K562 (cell line): ENCODE results near the gene RFWD3. TPM values are rescaled to one million over a fixed set of nuclear protein-coding genes. Genes with fewer than 3 reads are reported as not detected.
A peak's percentile ranks its signal among the peaks of the same experiment; 100 is the strongest.

Source experiments
- BRF2 ChIP-seq: IDR thresholded peaks from 3 replicates; pipeline ENCODE4 v1.6.1; 2011; ENCODE audit warnings: borderline replicate concordance, mild to moderate bottlenecking; ENCODE audit not compliant: insufficient read length, insufficient read depth
- CBX2 ChIP-seq: fragments of 200-600 bp; sonication (generic); IDR thresholded peaks from one replicate; pipeline ENCODE4 v1.6.1; 2012; ENCODE audit warnings: mild to moderate bottlenecking, low read length, inconsistent platforms; ENCODE audit not compliant: insufficient read depth, poor library complexity, severe bottlenecking
- CREB1 ChIP-seq, 2 experiments: sonication (generic) in 1 of 2; formaldehyde crosslinking in 1 of 2; IDR thresholded peaks; 2 replicates each; pipeline versions ENCODE4 v1.6.1 to v1.8.0; 2012 to 2022; ENCODE audit warnings: inconsistent platforms in 1 of 2, mild to moderate bottlenecking in 1 of 2, missing genetic modification reagents in 1 of 2, moderate library complexity in 1 of 2
- HES1 ChIP-seq: fragments of 450-650 bp; IDR thresholded peaks from 2 replicates; pipeline ENCODE4 v1.6.1; 2016; ENCODE audit warnings: low read depth, mild to moderate bottlenecking, moderate library complexity
- HOXB6 ChIP-seq: fragments of 250-450 bp; sonication (Bioruptor Pico); IDR thresholded peaks from 2 replicates; pipeline ENCODE4 v1.5.1; 2022; ENCODE audit warnings: mild to moderate bottlenecking, borderline replicate concordance
- MCM7 ChIP-seq, 2 experiments: fragments of 450-650 bp; IDR thresholded peaks; 2 replicates each; pipeline ENCODE4 v1.6.1; 2016 to 2018
- MLX ChIP-seq, 2 experiments: fragments of 450-650 bp in 1 of 2; sonication (generic) in 1 of 2; formaldehyde crosslinking; conservative IDR thresholded peaks; 2 replicates each; pipeline versions ENCODE4 v1.4.0 to v1.8.1; 2020 to 2022; ENCODE audit warnings: mild to moderate bottlenecking in 1 of 2, missing genetic modification reagents in 1 of 2
- NFIC ChIP-seq: fragments of 450-650 bp; IDR thresholded peaks from 2 replicates; pipeline ENCODE4 v1.6.1; 2017; ENCODE audit warnings: mild to moderate bottlenecking, inconsistent platforms
- NKRF ChIP-seq: fragments of 450-650 bp; IDR thresholded peaks from 2 replicates; pipeline ENCODE4 v1.6.1; 2016; ENCODE audit warnings: borderline replicate concordance
- OTX1 ChIP-seq: fragments of 450-650 bp; formaldehyde crosslinking; IDR thresholded peaks from 2 replicates; pipeline ENCODE4 v1.4.0; 2022; ENCODE audit warnings: mild to moderate bottlenecking
- PATZ1 ChIP-seq: fragments of 250-450 bp; sonication (Bioruptor Pico); IDR thresholded peaks from 2 replicates; pipeline ENCODE4 v1.5.0; 2020; ENCODE audit warnings: mild to moderate bottlenecking, borderline replicate concordance
- PBX2 ChIP-seq, 2 experiments: IDR thresholded peaks in 1 of 2; conservative IDR thresholded peaks in 1 of 2; 2 replicates each; pipeline ENCODE4 v1.6.1; 2016; ENCODE audit warnings: low read depth in 2 of 2, mild to moderate bottlenecking in 1 of 2, missing compliant biosample characterization in 1 of 2, missing genetic modification characterization in 1 of 2, moderate library complexity in 1 of 2
- SMARCB1 ChIP-seq: IDR thresholded peaks from 2 replicates; pipeline ENCODE4 v1.6.1; 2011; ENCODE audit warnings: improper control_type of control experiment, low read depth; ENCODE audit not compliant: insufficient read length
- SOX6 ChIP-seq: fragments of 450-650 bp; IDR thresholded peaks from 2 replicates; pipeline ENCODE4 v1.6.1; 2014; ENCODE audit warnings: mild to moderate bottlenecking
- THRA ChIP-seq: fragments of 450-650 bp; IDR thresholded peaks from 2 replicates; pipeline ENCODE4 v1.6.1; 2017; ENCODE audit warnings: mild to moderate bottlenecking, moderate library complexity
- polyA plus RNA-seq, 8 experiments: library from polyadenylated mRNA; depleted of rRNA in 4 of 8; stranded (reverse) in 5 of 8; unstranded in 3 of 8; fragments of >200 nt; fragmentation: Nextera tagmentation in 2 of 8; fragmentation: Illumina TruSeq in 1 of 8; extraction: Ambion mirVana in 2 of 8; extraction: Trizol in 1 of 8; gene quantifications; 2 replicates each; pipeline versions ENCODE4 v1.2.1 to v1.2.3, GENCODE V29; 2011 to 2014; ENCODE audit warnings: inconsistent platforms in 1 of 8, missing spikeins in 1 of 8
- total RNA-seq, 7 experiments: library from RNA; depleted of rRNA in 6 of 7; stranded (reverse); fragments of >200 nt in 6 of 7; fragmentation: Illumina TruSeq in 2 of 7; extraction: Trizol in 2 of 7; gene quantifications; 2 replicates each; pipeline versions ENCODE4 v1.2.1 to v1.2.3, GENCODE V29; 2011 to 2021; ENCODE audit warnings: low replicate concordance in 1 of 7

Gene RFWD3
- total and polyA plus RNA-seq, 9 of the 15 experiments (the other 6 are each of a cell fraction or from before 2014, with no cell fraction given): 20.8 to 121 (median 79.0) TPM

- no peak for TF ChIP-seq MCM7 (IDR thresholded peaks at IDR 0.05)
- TF ChIP-seq CBX2: no peak
- no peak for TF ChIP-seq HES1
- no peak for TF ChIP-seq THRA
- TF ChIP-seq BRF2: no peak
- TF ChIP-seq MLX (CRISPR knock-in tag; conservative IDR thresholded peaks at IDR 0.05): no peak
- peak; percentile 94 for TF ChIP-seq SOX6
- no peak for TF ChIP-seq NKRF
- no peak for TF ChIP-seq PBX2 (CRISPR knock-in tag; IDR thresholded peaks at IDR 0.05; ENCODE audit: low read depth)
- no peak for TF ChIP-seq PBX2 (tag; conservative IDR thresholded peaks at IDR 0.05; ENCODE audit: low read depth)
- no peak for TF ChIP-seq OTX1
- no peak for TF ChIP-seq SMARCB1
- no peak for TF ChIP-seq PATZ1 (CRISPR knock-in tag)
- TF ChIP-seq NFIC: no peak
- TF ChIP-seq CREB1 (IDR thresholded peaks at IDR 0.05): no peak
- TF ChIP-seq CREB1 (CRISPR knock-in tag; IDR thresholded peaks at IDR 0.05): no peak
- no peak for TF ChIP-seq HOXB6
These were observed 79.7 kb downstream of the RFWD3 start (continued) for GRCh38 chr16:74586948-74587347.
